MCF 10A (cell line): Measurements from ENCODE around the gene CBLC. TPM values are rescaled to one million over a fixed set of nuclear protein-coding genes. Genes with fewer than 3 reads are reported as not detected.
"Not testable (repeated sequence)": the region's sequence is repeated elsewhere in the genome, so short reads cannot be mapped to it uniquely, and the experiment has no call there.

ENCODE experiments used
- BruUV-seq: library from RNA; stranded (reverse); fragments of 400-500 nt; replicated peaks from 2 replicates; lab custom pipeline; 2021; lab: Mats Ljungman, UMichigan
- CTCF ChIA-PET: fragments of 300-600 bp; sonication (Branson Sonifier 250); formaldehyde crosslinking; extraction: SDS; loops from one replicate; lab custom pipeline; 2021; ENCODE audit warnings: antibody characterized with exemption, inconsistent platforms; lab: Yijun Ruan, JAX
- POLR2A ChIA-PET: fragments of 300-600, 350-650 bp; sonication (Branson Sonifier 250); formaldehyde crosslinking; extraction: SDS; loops from one replicate; lab custom pipeline; 2020; ENCODE audit warnings: antibody characterized with exemption, inconsistent platforms; lab: Yijun Ruan, JAX
- DNase-seq: peaks from one replicate; pipeline ENCODE4 v3.0.0-alpha.2; 2018; ENCODE audit not compliant: unreplicated experiment
- H3K27ac Mint-ChIP-seq: one replicate; pipeline ENCODE4 v1.8.0; 2022; ENCODE audit warnings: mild to moderate bottlenecking, low read depth, mixed read lengths; ENCODE audit not compliant: unreplicated experiment
- H3K27me3 Mint-ChIP-seq: one replicate; pipeline ENCODE4 v1.8.0; 2022; ENCODE audit warnings: mixed read lengths; ENCODE audit not compliant: insufficient read depth, unreplicated experiment
- H3K36me3 Mint-ChIP-seq: one replicate; pipeline ENCODE4 v1.8.0; 2022; ENCODE audit warnings: mild to moderate bottlenecking, moderate library complexity, mixed read lengths; ENCODE audit not compliant: insufficient read depth, unreplicated experiment
- H3K4me1 Mint-ChIP-seq: one replicate; pipeline ENCODE4 v1.8.0; 2022; ENCODE audit warnings: mixed read lengths; ENCODE audit not compliant: insufficient read depth, unreplicated experiment
- H3K4me3 Mint-ChIP-seq: one replicate; pipeline ENCODE4 v1.8.0; 2022; ENCODE audit warnings: mild to moderate bottlenecking, moderate library complexity, mixed read lengths; ENCODE audit not compliant: unreplicated experiment
- H3K9me3 Mint-ChIP-seq: one replicate; pipeline ENCODE4 v1.8.0; 2022; ENCODE audit warnings: mixed read lengths; ENCODE audit not compliant: unreplicated experiment
- intact Hi-C: fragments of 100-400 bp; cut with micrococcal nuclease; formaldehyde crosslinking; loops from 2 replicates; pipeline ENCODE4 v1.14.1; 2022
- total RNA-seq: library from RNA; stranded (reverse); gene quantifications from 2 replicates; pipeline ENCODE4 v1.2.3, GENCODE V29; 2022
- TF ChIP-seq, protein P1 (sequence below): fragments of 200-600 bp; IDR thresholded peaks from one replicate; pipeline ENCODE4 v1.8.0; 2022; ENCODE audit warnings: antibody characterized with exemption, mild to moderate bottlenecking; ENCODE audit not compliant: unreplicated experiment

The CBLC gene
- total RNA-seq, 1 experiment from 2014 or later, result 14.6 TPM

DNA sequence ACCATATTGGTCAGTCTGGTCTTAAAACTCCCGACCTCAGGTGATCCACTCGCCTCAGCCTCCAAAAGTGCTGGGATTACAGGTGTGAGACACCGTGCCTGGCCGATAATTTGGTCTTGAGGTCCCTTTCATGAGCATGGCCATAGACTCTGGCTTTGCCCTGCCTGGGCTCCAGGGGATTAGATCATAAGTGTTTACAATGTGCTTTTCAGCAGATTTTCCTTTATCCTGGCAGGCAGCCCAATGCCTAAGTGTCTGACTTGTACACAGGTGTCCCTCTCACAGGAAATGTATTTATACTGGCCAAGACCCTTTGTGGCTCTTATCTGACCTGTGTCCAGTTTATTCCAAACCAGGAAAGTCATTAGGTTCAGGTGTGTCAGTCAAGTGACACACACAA lies 47.1 kb downstream of the CBLC start:
- Mint-ChIP-seq H3K36me3 (no peaks in the 10 kb centered on the region), H3K4me1 (peaks cover 5% of the 10 kb centered on the region), H3K9me3 (no peaks in the 10 kb centered on the region), H3K4me3 (no peak overlapping the region), H3K27me3 (peaks cover 31% of the 10 kb centered on the region), H3K27ac (no peak overlapping the region)
- ChIA-PET CTCF (no interaction called here), POLR2A (no interaction called here)
- BruUV-seq, result no TSS peak
- TF ChIP-seq, protein P1, sequence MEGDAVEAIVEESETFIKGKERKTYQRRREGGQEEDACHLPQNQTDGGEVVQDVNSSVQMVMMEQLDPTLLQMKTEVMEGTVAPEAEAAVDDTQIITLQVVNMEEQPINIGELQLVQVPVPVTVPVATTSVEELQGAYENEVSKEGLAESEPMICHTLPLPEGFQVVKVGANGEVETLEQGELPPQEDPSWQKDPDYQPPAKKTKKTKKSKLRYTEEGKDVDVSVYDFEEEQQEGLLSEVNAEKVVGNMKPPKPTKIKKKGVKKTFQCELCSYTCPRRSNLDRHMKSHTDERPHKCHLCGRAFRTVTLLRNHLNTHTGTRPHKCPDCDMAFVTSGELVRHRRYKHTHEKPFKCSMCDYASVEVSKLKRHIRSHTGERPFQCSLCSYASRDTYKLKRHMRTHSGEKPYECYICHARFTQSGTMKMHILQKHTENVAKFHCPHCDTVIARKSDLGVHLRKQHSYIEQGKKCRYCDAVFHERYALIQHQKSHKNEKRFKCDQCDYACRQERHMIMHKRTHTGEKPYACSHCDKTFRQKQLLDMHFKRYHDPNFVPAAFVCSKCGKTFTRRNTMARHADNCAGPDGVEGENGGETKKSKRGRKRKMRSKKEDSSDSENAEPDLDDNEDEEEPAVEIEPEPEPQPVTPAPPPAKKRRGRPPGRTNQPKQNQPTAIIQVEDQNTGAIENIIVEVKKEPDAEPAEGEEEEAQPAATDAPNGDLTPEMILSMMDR, result no peak
- intact Hi-C loops, result no loop called here
- DNase-seq, result no peak

DNA sequence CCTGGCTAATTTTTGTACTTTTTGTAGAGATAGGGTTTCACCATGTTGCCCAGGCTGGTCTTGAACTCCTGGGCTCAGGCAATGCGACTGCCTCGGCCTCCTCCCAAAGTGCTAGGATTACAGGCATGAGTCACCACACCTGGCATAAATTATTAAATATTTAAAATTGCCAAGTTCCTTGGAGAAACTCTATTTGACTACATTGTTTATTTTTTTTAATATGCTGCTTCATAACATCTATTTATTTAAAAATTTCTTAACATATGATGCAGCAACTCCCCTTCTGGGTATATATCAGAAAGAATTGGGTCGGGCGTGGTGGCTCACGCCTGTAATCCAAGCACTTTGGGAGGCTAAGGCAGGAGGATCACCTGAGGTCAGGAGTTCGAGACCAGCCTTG lies 55.2 kb downstream of the CBLC start:
- intact Hi-C loops, DNase-seq, H3K36me3 Mint-ChIP-seq, CTCF ChIA-PET, H3K27me3 Mint-ChIP-seq, H3K4me3 Mint-ChIP-seq, BruUV-seq, POLR2A ChIA-PET, H3K4me1 Mint-ChIP-seq, H3K27ac Mint-ChIP-seq, H3K9me3 Mint-ChIP-seq: not testable (repeated sequence)

DNA sequence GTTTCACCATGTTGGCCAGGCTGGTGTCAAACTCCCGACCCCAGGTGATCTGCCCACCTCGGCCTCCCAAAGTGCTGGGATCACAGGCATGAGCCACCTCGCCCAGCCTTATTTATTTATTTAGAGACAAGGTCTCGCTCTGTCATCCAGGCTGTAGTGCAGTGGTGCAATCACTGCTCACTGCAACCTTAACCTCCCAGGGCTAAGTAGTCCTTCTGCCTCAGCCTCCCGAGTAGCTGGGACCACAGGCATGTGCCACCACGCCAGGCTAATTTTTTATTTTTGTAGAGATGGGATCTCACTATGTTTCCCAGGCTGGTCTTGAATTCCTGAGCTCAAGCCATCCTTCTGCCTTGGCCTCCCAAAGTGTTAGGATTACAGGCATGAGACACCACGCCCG lies 56.7 kb downstream of the CBLC start:
- BruUV-seq, DNase-seq, H3K27me3 Mint-ChIP-seq, H3K9me3 Mint-ChIP-seq, H3K4me3 Mint-ChIP-seq, intact Hi-C loops, H3K36me3 Mint-ChIP-seq, H3K4me1 Mint-ChIP-seq, POLR2A ChIA-PET, H3K27ac Mint-ChIP-seq: not testable (repeated sequence)
- CTCF ChIA-PET, result interaction anchor here (0.6 to 1.7 kb wide), 3 partner anchors 50 to 145 kb away, joined by 3 to 4 read pairs (median 3); no protein-coding TSS in a partner anchor

DNA sequence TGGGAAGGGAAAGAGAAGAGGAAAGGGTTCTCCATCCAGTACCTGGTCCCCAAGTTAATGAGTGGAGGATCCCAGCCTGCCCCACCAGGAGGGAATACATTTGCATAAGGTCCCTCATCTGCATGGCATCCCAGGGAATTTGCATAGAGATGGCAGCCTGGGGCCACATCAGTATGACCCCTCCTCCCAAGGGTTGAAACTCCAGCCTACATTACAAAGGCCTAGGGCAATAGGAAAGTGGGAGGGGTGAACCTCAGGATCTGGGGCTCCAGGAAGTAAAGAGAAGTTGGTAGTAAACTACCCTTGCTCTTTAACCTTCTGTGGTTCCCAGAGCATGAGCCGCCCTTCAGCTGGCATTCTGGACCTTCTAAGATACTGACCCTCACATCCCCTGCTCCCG lies 61.6 kb downstream of the CBLC start:
- H3K27ac Mint-ChIP-seq, result no peak overlapping the region
- no peak overlapping the region for H3K4me3 Mint-ChIP-seq
- H3K9me3 Mint-ChIP-seq, result no peaks in the 10 kb centered on the region
- POLR2A ChIA-PET, result no interaction called here
- CTCF ChIA-PET, result interaction anchor here (0.6 kb wide), 1 partner anchor 100 kb away, joined by 3 read pairs; no protein-coding TSS in a partner anchor
- TF ChIP-seq, protein P1, result no peak
- no peaks in the 10 kb centered on the region for H3K4me1 Mint-ChIP-seq
- intact Hi-C loops, result no loop called here
- BruUV-seq, result no TSS peak
- no peaks in the 10 kb centered on the region for H3K27me3 Mint-ChIP-seq
- no peaks in the 10 kb centered on the region for H3K36me3 Mint-ChIP-seq
- DNase-seq, result no peak

DNA sequence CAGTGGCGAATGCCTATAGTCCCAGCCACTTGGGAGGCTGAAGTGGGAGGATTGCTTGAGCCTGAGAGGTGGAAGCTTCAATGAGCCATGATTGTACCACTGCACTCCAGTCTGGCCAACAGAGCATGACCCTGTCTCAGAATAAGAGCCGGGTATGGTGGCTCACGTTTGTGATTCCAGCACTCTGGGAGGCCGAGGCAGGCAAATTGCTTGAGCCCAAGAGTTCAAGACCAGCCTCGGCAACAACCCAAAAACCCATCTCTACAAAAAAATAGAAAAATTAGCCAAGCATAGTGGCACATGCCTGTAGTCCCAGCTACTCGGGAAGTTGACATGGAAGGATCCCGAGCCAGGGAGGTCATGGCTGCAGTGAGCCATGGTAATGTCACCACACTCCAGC lies 63.1 kb downstream of the CBLC start:
- BruUV-seq, result no TSS peak
- intact Hi-C loops, result no loop called here
- DNase-seq, result no peak
- Mint-ChIP-seq H3K27me3 (no peaks in the 10 kb centered on the region), H3K4me1 (peaks cover 12% of the 10 kb centered on the region), H3K27ac (no peak overlapping the region), H3K9me3 (no peaks in the 10 kb centered on the region), H3K4me3 (no peak overlapping the region), H3K36me3 (no peaks in the 10 kb centered on the region)
- TF ChIP-seq, protein P1, result no peak
- CTCF ChIA-PET, result interaction anchor here (0.6 to 1.5 kb wide), 4 partner anchors 11 to 117 kb away, joined by 4 to 5 read pairs (median 4); no protein-coding TSS in a partner anchor
- POLR2A ChIA-PET, result no interaction called here
